Colon (tissue), 2 donors: ENCODE results near the gene COASY.
"Not testable (repeated sequence)": the region's sequence is repeated elsewhere in the genome, so short reads cannot be mapped to it uniquely, and the experiment has no call there.

ENCODE experiments used
- FAIRE-seq: peaks from 2 replicates; lab custom pipeline; 2012; peaks lifted over from hg19 to GRCh38; lab: Jason Lieb, UNC
- donor health status: control.
- donor health status: control.

Gene COASY

DNA sequence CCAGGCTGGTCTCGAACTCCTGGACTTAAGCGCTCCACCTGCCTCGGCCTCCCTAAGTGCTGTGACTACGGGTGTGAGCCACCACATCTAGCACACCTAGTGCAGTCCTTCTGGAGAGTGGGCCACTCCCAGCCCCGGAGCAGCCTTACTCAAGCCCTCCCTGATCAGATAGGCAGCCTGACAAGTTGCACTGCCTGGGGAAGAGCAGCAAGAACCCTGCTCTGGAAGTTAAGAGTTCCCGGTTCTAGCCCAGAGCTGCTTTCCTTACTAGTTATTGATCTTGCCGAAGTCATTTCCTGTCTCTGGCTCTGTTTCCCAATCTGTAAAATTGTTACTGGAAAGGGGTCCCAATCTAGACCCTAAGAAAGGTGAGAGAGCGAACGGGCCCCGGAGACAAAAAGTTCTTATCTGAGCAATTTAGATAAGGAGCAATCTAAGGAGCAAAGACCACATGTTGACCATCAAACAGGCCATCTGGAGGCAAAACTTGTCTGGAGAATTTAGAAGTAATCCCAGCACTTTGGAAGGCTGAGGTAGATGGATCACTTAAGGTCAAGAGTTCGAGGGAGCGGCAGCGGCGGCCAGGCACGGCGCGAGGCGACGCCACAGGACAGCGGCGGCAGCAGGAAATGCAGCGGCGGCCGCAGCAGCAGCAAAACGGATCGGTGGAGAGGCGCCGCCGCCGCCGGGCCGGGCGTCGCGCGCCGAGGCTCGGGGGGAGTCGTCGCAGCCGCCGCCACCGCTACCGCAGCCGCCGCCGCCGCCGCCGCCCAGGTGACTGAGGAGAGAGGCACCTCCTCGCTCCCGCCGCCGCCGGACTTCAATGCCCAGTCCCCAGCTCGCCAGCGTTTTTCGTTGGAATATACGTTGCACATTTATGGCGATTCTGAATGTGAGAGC lies 30.2 kb upstream of the COASY start:
- FAIRE-seq = no peak

DNA sequence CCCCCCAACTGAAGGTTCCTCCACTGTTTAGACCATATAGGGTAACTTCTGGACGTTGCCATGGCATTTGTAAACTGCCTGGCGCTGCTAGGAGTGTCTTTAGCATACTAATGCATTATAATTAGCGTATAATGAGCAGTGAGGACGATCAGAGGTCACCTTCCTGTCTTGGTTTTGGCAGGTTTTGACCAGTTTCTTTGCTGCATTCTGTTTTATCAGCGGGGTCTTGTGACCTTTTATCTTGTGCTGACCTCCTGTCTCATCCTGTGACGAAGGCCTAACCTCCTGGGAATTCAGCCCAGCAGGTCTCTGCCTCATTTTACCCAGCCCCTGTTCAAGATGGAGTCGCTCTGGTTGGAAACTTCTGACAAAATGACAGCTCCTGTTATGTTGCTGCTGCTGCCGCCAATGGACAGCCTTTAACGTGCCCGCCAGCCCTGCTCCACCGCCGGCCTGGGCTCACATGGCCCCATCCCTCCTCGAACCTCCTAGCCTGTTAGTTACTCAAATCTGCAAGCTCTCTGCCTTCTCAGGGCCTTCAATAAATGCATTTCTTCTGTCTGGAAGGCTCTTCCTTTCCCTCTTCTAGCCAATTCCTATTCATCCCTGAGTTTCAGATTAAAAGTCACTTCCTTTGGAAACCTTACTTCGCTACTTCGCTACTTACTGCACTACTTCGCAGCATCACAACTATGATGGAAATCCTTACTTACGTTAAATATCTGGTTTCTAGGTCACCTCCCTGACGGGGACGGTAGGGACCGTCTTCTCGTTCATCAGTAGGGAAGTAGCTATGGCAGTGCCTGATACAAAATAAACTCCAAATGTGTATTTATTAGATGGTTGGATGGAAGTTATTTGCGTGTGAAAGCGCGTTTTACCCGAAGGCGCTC lies 26.5 kb upstream of the COASY start:
- no peak for FAIRE-seq

GRCh38 chr17:42536048-42536371 lies 25.9 kb upstream of the COASY start, which contains the start of gene NAGLU:
TSS of gene NAGLU (plus strand) at chr17:42536241. CDS start at chr17:42536273, 32 bp downstream.
- no peak for FAIRE-seq

DNA sequence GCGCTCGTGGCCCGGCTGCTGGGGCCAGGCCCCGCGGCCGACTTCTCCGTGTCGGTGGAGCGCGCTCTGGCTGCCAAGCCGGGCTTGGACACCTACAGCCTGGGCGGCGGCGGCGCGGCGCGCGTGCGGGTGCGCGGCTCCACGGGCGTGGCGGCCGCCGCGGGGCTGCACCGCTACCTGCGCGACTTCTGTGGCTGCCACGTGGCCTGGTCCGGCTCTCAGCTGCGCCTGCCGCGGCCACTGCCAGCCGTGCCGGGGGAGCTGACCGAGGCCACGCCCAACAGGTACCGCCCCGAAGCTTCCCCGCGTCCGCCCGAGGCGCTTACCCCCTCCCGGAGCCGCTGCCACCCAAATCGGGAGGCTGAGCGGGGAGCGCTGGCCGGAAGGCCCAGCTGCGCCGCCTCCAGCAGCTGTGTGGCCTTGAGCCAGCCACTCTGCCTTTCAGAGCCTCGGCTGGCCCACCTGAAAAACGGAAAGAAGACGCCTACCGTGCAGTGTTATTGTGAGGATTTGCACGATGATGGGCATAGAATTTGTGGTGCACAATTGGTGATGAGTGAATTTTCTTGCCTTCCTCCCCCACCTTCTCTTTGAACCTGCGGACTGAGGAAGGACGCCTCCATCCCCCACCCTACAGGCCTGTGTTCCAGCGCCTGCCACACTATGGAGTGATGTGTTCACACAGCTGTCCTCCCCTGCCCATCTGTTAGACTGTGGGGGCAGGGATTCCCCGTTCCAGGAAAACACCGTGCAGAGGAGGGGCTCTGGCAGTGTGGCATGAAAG lies 25.4 kb upstream of the COASY start:
- no peak for FAIRE-seq

DNA sequence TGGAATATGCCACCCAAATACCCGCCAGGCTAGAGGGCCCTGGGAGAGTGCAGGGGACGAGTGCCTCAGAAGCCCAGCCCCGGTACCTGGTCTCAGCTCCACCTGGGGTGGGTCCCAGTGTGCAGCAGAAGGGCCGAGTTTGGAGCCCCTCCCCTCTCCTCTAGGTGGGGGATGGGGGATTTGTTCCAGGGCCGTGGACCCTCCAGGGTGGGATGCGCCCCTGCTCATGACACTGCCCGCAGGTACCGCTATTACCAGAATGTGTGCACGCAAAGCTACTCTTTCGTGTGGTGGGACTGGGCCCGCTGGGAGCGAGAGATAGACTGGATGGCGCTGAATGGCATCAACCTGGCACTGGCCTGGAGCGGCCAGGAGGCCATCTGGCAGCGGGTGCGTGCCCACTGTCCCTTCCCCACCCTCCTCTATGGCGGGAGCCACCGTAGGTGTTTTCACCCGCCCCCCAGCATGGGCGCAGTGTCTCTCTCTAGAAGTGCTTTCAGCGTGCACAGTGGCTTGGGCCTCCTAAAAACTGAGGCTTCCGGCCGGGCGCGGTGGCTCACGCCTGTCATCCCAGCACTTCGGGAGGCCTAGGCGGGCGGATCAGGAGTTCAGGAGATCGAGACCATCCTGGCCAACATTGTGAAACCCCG lies 24.7 kb upstream of the COASY start:
- FAIRE-seq = no peak

DNA sequence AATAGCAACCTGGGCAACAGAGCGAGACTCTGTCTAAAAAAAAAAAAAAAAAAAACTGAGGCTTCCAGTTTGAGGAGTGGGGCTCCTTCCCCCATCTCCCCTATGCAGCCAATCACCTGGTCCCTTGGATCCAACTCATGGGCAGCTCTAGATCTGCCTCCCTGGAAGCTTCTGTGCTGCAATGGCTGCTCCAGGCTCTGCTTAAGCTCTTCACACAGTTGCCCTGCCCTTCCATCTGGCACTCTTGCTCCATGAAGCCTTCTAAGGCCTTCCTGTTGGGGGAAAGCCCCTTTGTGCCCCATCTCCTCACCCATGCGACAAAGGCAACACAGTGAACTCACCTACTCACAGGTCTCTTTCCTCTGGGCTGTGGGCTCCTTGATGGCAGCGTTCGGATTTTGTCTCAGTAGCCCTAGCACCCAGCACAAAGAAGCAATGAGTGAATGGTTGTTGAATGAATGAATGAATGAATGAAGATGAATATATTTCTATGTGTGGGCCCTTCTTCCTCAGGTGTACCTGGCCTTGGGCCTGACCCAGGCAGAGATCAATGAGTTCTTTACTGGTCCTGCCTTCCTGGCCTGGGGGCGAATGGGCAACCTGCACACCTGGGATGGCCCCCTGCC lies 24.0 kb upstream of the COASY start:
- FAIRE-seq = no peak

- FAIRE-seq = no peak
Measured at GRCh38 chr17:42538482-42538881, 23.5 kb upstream of the COASY start.

DNA sequence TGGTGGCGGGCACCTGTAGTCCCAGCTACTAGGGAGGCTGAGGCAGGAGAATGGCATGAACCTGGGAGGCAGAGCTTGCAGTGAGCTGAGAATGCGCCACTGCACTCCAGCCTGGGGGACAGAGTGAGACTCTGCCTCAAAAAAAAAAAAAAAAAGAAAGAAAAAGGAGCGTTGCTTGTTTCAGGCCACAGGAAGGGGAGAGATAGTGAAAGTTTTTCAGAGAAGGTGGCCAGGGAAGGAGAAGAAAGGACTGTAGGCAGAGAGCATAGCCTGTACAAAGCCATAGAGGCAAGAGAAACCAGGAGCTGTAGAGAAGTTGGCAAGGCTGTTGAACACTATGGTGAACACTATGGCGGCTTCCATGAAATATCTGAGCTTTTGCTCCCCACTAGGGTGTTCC lies 21.4 kb upstream of the COASY start:
- FAIRE-seq = not testable (repeated sequence)

GRCh38 chr17:42541041-42541833 lies 20.7 kb upstream of the COASY start:
- FAIRE-seq = no peak

DNA sequence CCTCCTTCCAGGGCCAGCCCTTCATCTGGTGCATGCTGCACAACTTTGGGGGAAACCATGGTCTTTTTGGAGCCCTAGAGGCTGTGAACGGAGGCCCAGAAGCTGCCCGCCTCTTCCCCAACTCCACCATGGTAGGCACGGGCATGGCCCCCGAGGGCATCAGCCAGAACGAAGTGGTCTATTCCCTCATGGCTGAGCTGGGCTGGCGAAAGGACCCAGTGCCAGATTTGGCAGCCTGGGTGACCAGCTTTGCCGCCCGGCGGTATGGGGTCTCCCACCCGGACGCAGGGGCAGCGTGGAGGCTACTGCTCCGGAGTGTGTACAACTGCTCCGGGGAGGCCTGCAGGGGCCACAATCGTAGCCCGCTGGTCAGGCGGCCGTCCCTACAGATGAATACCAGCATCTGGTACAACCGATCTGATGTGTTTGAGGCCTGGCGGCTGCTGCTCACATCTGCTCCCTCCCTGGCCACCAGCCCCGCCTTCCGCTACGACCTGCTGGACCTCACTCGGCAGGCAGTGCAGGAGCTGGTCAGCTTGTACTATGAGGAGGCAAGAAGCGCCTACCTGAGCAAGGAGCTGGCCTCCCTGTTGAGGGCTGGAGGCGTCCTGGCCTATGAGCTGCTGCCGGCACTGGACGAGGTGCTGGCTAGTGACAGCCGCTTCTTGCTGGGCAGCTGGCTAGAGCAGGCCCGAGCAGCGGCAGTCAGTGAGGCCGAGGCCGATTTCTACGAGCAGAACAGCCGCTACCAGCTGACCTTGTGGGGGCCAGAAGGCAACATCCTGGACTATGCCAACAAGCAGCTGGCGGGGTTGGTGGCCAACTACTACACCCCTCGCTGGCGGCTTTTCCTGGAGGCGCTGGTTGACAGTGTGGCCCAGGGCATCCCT lies 18.5 kb upstream of the COASY start:
- no peak for FAIRE-seq

DNA sequence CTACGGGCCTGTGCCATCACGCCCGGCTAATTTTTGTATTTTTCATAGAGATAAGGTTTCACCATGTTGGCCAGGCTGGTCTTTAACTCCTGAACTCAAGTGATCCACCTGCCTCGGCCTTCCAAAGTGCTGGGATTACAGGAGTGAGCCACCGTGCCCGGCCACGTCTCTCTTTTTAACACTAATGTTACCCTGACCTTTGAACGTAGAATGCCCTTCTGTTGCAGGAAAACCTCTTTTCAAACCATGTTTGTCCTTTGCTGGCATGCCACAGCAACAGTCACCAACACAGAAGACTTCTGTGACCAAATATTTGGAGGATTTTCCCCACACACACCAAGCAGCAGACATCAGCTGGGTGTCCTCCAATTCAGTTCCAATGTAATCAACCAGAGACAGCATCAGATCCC lies 17.1 kb upstream of the COASY start:
- FAIRE-seq = no peak

- FAIRE-seq = not testable (repeated sequence)
Measured at GRCh38 chr17:42545755-42546505, 16.0 kb upstream of the COASY start.

- FAIRE-seq = no peak
Measured at GRCh38 chr17:42547001-42547461, 14.9 kb upstream of the COASY start.

GRCh38 chr17:42547698-42548069 lies 14.3 kb upstream of the COASY start:
- no peak for FAIRE-seq

DNA sequence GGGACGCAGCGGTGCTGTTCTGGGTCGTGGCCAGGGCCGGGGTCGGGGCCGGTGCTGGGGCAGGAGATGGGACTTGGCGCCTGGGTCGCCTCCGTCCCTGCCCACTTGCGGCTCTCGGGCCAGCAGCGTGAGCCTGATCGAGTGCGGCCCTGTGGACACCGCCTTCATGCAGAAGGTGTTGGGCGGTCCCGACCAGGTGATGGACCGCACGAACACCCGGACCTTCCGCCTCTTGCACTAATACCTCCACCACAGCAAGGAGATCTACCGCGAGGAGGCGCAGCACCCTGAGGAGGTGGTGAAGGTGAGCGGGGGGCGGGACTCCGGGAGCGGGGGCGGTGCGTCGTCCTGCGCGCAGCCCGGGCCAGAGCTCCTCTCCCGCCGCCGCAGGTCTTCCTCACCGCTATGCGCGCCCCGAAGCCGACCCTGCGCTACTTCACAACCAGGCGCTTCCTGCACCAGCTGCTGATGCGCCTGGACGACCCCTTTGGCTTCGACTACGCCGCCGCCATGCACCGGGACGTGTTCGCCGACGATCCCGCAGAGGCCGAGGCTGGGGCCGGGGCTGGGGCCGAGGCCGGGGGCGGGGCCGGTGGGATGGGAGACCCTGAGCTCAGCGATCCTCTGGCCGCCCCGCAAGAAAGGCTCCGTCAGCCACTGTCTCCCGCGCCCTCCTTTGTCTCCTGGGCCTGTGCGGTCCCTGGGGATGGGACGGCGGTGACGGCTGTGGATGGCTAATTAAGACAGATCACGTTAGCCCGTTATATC lies 13.7 kb upstream of the COASY start:
- no peak for FAIRE-seq

DNA sequence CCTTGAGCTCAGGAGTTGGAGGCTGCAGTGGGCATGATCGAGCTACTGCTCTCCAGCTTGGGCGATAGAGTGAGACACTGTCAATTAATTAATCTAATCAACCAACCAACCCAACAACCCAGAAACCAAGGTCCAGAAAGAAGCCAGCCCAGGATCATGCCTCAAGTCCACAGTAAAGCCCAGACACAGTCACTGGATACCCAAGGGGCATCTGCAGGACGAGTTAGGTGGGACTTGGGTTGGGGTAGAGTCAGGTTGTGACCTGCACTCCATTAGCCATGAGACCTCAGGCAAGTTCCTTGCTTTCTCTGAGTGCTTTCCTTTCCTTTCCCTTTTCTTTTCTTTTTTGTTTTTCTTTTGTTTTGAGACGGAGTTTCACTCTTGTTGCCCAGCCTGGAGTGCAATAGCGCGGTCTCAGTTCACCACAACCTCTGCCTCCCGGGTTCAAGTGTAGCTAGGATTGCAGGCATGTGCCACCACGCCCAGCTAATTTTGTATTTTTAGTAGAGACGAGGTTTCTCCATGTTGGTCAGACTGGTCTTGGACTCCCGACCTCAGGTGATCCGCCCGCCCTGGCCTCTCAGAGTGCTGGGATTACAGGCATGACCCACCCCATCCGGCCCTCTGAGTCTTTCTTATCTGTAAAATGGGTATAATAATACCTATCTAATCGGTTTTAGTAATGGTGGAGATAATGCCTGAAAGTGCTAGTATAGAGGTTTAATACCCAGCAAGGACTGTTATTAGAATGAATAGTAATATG lies 12.8 kb upstream of the COASY start:
- no peak for FAIRE-seq

DNA sequence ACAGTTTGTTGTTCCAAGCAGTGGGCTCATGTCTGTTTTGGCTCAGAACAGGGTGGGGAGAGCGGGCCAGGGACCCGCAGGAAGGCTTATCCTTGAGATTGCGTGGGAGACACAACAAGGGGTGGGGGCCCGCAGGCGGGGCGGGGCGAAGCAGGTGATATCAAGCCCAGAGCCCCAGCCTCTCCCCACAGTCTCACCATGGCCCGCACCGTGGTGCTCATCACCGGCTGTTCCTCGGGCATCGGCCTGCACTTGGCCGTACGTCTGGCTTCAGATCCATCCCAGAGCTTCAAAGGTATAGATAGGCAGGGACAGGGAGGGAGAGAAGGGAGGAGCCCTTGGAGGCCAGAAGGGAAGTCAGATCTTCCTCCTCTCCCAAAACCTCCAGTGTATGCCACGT lies 9.2 kb upstream of the COASY start, which contains the start of gene HSD17B1:
Gene HSD17B1 (plus strand): TSS at position 188 of the 400 bp plus-strand sequence. CDS start 11 bp downstream, at position 199.
- not testable (repeated sequence) for FAIRE-seq
